ENCODE results near the gene F2RL1.
A peak's percentile ranks its signal among the peaks of the same experiment; 100 is the strongest.
"Not testable (repeated sequence)": the region's sequence is repeated elsewhere in the genome, so short reads cannot be mapped to it uniquely, and the experiment has no call there.

F2RL1 gene

DNA sequence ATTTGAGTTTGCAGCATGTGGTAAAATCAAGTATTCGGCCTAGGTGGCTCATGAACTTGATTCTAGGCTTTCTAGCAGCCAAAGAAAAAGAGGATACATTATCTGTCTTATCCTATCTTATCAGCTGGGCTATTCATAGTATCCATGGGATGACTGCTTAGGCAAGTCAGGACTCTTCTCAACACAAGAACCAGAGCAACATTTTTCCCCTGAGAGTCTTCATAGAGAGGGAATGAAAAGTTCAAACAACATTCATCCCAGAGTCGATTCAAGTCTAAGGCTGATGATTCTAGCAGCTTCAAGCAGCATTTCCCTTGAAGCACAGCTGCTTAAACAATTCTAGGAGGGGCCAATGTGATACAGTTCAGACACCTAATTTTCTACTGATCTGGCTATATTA lies 33.9 kb downstream of the F2RL1 start:
- DNase-seq: no peak

DNA sequence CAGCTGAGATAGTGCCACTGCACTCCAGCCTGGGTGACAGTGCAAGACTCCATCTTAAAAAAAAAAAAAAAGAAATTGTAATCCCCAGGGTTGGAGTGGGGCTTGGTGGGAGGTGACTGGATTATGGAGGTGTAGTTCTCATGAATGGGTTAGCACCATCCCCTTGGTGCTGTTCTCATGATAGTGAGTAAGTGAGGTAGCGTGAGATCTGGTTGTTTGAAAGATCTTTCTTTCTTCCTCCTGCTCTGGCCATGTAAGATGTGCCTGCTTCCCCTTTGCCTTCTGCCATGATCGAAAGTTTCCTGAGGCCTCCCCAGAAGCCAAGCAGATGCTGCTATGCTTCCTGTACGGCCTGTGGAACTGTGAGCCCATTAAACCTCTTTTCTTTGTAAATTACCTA lies 34.9 kb downstream of the F2RL1 start:
- not testable (repeated sequence) for DNase-seq

DNA sequence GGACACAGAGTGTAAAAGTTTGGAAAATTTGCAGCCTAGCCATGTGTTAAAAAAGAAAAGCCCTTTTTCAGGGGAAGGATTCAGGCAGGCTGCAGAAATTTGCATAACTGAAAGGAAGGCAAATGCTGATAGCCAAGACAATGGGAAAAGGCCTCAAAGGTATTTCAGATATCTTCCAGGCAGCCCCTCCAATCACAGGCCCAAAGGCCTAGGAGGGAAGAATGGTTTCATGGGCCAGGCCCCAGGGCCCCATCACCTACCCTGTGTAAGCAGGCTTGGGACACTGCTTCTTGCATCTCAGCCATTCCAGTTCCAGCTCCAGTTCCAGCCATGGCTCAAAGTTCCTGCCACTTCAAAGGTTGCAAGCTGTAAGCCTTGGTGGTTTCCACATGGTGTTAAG lies 35.8 kb downstream of the F2RL1 start:
- DNase-seq: no peak

DNA sequence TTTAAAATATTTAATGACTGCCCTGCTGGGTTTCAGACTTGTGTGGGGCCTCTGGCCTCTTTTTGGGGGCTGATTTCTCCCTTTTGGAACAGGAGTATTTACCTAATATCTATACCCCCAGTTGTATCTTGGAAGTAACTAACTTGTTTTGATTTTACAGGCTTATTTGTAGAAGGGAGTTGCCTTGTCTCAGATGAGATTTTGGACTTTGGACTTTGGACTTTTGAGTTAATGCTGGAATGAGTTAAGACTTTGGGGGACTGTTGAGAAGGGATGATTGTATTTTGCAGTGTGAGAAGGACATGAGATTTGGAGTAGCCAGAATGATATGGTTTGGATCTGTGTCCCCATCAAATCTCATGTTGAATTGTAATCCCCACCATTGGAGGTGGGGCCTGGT lies 36.7 kb downstream of the F2RL1 start:
- not testable (repeated sequence) for DNase-seq

DNA sequence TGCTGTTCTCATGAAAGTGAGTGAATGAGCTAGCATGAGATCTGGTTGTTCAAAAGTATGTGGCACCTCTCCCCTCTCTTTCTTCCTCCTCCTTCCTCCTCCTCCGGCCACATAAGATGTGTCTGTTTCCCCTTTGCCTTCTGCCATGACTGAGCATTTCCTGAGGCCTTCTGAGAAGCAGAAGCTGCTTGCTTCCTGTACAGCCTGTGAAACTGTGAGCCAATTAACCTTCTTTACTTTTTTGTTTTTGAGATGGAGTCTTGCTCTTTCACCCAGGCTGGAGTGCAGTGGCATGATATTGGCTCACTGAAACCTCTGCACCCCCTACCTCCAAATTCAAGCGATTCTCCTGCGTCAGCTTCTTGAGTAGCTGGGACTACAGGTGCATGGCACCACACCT lies 37.1 kb downstream of the F2RL1 start:
- no peak for DNase-seq

DNA sequence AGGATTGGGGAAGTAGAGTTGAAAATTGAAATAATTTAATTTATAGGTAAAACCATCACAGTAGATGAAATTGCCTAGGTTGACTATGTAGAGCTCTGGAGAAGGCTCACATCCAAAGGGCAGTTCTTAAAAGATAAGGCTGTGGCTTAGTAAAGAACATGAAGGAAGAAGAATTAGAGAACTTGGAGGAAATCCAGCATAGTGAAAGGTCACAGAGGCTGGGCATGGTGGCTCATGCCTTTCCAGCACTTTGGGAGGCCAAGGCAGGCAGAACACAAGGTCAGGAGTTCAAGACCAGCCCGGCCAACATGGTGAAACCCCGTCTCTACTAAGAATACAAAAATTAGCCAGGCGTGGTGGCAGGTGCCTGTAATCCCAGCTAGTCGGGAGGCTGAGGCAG lies 38.0 kb downstream of the F2RL1 start:
- DNase-seq: not testable (repeated sequence)

DNA sequence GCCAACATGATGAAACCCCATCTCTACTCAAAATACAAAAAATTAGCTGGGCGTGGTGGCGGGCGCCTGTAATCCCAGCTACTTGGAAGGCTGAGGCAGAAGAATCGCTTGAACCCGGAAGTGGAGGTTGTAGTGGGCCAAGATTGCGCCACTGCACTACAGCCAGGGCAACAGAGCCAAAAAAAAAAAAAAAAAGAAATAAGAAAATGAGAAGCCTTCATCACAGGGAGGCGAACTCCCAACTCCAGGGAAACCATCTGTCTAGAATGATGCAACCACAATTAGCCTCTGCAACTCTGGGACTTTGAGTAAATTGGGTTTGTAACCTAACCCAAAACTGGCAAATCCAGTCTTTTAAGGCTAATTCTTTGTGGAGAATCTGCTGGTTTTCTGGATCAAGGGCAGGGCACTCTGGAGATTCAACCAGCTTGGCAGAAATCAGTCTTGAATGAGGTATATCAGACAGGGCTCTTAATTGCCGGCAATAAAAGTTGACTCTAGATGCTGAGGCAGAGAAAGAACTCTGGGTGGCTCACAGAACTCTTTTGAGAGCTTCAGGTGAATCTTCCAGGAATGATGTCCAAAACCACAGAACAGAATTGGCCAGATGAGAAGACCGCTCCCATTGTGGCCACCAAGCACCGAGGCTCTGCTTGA lies 40.9 kb downstream of the F2RL1 start:
- DNase-seq: no peak

DNA sequence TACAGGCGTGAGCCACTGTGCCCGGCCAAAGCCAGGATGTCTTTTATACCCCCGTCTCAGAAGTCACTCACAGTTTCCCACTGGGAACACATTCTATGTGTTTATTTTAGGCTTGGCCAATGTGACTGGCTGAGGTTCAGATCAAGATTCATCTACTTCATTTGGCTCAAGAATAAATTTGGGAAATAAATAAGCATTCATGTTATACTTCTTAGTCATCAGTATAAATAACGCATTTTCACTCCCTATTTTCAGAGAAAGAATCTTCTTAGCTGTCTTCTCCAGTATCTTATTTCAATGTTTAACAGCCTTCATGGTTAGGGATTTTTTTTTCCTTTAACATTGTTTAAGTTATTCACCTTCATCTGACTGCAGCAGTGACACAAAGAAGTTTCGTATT lies 42.8 kb downstream of the F2RL1 start:
- DNase-seq: no peak

DNA sequence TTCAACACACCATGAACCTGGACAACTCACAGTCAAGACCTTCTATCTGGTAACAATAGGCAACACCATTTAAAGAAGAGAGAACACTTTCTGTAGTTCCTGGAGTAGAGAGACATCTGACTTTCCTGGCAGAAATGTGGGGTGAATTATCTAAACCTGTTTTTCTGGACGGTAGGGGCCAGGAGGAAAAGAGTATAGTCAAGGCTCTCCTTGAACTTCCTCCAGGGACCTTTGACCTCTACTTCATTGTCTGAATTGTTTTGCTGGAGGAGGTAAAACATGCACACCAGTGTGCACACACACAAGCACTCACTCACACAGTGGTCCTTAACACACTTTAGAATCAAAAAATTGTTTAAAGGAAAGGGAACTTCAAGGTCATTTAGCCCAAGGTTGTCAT lies 44.2 kb downstream of the F2RL1 start:
- DNase-seq: no peak

DNA sequence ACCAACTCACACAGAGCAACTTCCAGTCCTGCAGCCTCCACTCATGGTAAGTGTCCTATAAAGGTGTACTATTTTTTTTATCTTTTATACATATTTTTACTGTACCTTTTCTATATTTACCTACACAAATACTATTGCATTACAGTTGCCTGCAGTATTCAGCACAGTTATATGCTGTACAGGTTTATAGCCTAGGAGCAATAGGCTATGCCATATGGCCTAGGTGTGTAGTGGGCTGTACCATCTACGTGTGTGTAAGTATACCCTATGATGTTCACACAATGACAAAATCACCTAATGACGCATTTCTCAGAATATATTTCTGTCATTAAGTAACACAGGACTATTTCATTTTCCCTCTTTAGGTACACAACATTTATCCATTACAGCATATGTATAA lies 47.7 kb downstream of the F2RL1 start:
- no peak for DNase-seq

DNA sequence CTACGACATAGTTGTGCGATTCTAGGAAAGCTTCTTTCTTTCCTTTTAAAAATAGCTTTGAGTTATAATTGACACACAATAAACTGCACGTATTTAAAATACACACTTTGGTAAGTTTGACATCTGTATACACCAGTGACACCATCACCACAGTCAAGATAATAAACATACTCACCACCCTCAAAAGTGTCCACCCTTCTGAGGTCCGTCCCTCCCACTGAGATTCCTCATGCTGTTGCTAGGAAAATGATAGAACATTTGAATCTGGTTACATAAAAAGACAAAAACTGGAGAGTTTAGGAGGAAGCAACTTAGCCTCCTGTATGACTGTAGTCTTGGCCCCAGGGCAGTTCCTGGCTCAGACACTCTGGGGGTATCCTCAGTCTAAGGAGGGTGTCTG lies 48.2 kb downstream of the F2RL1 start:
- DNase-seq: no peak

DNA sequence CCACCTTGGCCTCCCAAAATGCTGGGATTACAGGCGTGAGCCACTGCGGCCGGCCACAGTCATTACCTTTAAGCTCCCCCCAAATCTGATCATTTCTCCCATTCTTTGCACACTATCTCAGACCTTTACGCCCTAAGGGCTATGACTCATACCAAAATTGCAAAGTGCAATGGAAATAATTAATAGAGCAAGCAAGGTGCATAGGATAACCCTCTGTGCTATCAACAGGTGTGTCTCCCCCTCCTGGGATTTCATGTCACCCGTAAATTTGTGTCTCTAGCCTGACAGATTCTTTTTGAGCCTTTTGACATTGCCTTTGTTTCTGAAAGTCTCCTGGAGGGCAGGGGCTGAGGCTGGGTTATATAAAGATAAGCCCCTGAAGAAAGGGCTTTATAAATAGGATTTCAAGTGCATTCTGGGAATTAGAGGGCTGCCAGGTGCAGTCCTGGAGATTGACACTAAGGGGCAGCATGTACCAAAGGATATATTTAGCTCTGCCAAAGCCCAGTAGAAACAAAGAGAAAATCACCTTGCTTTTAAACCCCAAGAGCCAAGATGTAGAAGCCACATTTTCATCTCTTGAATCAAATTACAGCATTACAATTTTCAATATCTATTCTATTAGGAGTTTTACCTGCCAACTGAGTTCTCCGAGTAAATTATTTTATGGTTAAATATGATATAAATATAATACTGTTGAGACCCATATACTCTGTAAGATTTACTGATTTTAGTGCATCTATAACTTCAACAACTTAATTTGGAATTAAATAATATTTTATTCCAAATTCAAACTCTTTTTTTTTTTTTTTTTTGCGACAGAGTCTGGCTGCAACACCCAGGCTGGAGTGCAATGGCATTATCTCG lies 49.2 kb downstream of the F2RL1 start:
- peak; percentile 9 to 61 for DNase-seq

DNA sequence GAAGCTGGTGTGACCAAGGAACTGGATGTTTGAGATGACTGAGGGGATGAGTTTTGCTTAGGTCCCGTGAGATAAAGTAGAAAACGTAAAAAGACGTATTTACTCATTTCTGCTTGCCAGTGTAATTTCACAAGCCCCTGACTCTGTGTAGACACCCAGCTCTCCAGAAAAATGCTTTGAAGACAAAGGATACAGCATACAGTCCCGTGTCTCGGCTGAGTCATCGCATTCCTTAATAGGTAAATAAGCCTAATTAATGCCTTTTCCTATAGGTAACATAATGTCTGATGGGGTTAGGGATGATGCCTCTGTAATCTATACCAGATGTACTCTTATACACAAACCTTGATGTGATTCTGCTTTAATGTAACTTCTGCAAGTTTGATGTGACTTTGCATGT lies 51.2 kb downstream of the F2RL1 start:
- DNase-seq: no peak

DNA sequence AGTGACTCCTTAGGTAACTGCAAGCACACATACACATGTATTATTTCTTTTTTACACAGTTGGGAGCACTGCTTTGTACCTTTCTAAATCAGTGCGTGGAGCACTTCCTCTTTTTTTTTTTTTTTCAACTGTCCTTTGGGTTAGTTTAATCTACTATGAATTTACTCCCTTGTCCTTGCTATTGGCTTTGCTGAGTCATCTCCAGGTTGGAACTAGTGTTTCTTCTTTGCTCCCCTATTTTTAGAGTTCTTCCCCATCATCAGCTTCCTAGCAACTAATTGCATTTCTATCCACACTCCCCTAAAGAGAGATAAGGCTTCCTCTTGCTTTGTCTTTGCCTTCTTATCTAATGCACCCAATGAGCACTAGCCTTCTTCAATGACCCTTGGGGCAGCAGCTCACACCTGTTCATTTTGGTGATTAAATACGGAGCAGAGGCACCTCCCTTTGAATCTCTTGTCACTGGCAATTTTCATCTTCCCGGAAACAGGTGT lies 55.3 kb downstream of the F2RL1 start:
- peak; percentile 55 to 71 for DNase-seq

All from NCI-H187 (cell line).